Left cardiac atrium (tissue), 4 donors: ENCODE measurements around the gene CTSL. TPM values are rescaled to one million over a fixed set of nuclear protein-coding genes. Genes with fewer than 3 reads are reported as not detected.

Experiments
- ATAC-seq, 2 donors: fragments of 200-7000 bp; cut with Tn5 transposase; one replicate each; pipeline ENCODE4 v1.9.1; 2020; ENCODE audit warnings: mild to moderate bottlenecking in 2 of 2, moderate library complexity in 2 of 2
- DNase-seq: peaks from one replicate; pipeline ENCODE4 v3.0.0-alpha.2; 2020
- intact Hi-C, 2 donors: fragments of 100-400 bp; cut with DNase I; formaldehyde crosslinking; loops; one replicate each; pipeline versions ENCODE4 v1.14.1 to v1.15.1; 2022 to 2023
- total RNA-seq, 2 donors: library from RNA; stranded (reverse); fragmentation: NEBNext Ultra II Directional; extraction: Animal tissue kit (Norgen Biotek cat#: 25700); gene quantifications; one replicate each; pipeline ENCODE4 v1.2.1, GENCODE V29; 2021
- donor health status: DM: no; HTN: yes; CAD: no.
- donor health status: DM: no; HTN: yes; CAD: no; lungs with severe emphysema.
- donor health status: DM: yes; HTN: yes; CAD: no.
- donor health status: Dilated cardiomyopathy.

Gene CTSL
- total RNA-seq, 2 donors from 2014 or later, result 162 to 165 TPM

GRCh38 chr9:87713988-87714330, 12.0 kb upstream of the CTSL start:
- DNase-seq, result no peak
- ATAC-seq, result no peak
- intact Hi-C loops, result no loop called here

GRCh38 chr9:87714819-87715218, 11.1 kb upstream of the CTSL start:
- intact Hi-C loops, result no loop called here
- no peak for DNase-seq
- peak in 1 of 2 donors; percentile 31 for ATAC-seq

- intact Hi-C loops, result no loop called here
- ATAC-seq, result no peak
- no peak for DNase-seq
These were observed 9.8 kb upstream of the CTSL start for GRCh38 chr9:87716141-87716540.

GRCh38 chr9:87717456-87717855, 8.5 kb upstream of the CTSL start:
- DNase-seq (no peak), ATAC-seq (no peak)
- intact Hi-C loops, result no loop called here

- DNase-seq (no peak), ATAC-seq (no peak)
- intact Hi-C loops, result no loop called here
These were observed 7.7 kb upstream of the CTSL start for GRCh38 chr9:87718231-87718630.

GRCh38 chr9:87718852-87719612, 6.9 kb upstream of the CTSL start:
- DNase-seq (no peak), ATAC-seq (no peak)
- intact Hi-C loops, result no loop called here

- no peak for ATAC-seq
- intact Hi-C loops, result no loop called here
- no peak for DNase-seq
These were observed 5.7 kb upstream of the CTSL start for GRCh38 chr9:87720173-87720572.

GRCh38 chr9:87722393-87723088, 3.4 kb upstream of the CTSL start:
- DNase-seq (no peak), ATAC-seq (no peak)
- intact Hi-C loops, result no loop called here

GRCh38 chr9:87725356-87725899, 491 bp upstream of the CTSL start:
- ATAC-seq (peak; percentile 4 to 17), DNase-seq (no peak)
- intact Hi-C loops, result no loop called here

- DNase-seq (no peak), ATAC-seq (no peak)
- intact Hi-C loops, result no loop called here
These were observed 3.3 kb downstream of the CTSL start for GRCh38 chr9:87729246-87729645.

GRCh38 chr9:87731321-87731720, 5.4 kb downstream of the CTSL start:
- ATAC-seq (no peak), DNase-seq (no peak)
- intact Hi-C loops, result no loop called here

GRCh38 chr9:87732344-87732743, 6.4 kb downstream of the CTSL start:
- intact Hi-C loops, result no loop called here
- DNase-seq (no peak), ATAC-seq (no peak)

- intact Hi-C loops, result no loop called here
- ATAC-seq (no peak), DNase-seq (no peak)
These were observed 6.8 kb downstream of the CTSL start for GRCh38 chr9:87732756-87733155.

- intact Hi-C loops, result no loop called here
- ATAC-seq (peak in 1 of 2 donors; percentile 19), DNase-seq (no peak)
These were observed 7.5 kb downstream of the CTSL start for GRCh38 chr9:87733273-87734052.

GRCh38 chr9:87734106-87734505, 8.2 kb downstream of the CTSL start:
- no peak for DNase-seq
- intact Hi-C loops, result no loop called here
- no peak for ATAC-seq

GRCh38 chr9:87739546-87739945, 13.6 kb downstream of the CTSL start:
- DNase-seq, result no peak
- intact Hi-C loops, result no loop called here
- no peak for ATAC-seq

- intact Hi-C loops, result no loop called here
- ATAC-seq, result no peak
- no peak for DNase-seq
These were observed 14.3 kb downstream of the CTSL start for GRCh38 chr9:87740209-87740608.

GRCh38 chr9:87741326-87741725, 15.4 kb downstream of the CTSL start:
- intact Hi-C loops, result no loop called here
- DNase-seq, result no peak
- ATAC-seq, result no peak

GRCh38 chr9:87741891-87742290, 16.0 kb downstream of the CTSL start:
- intact Hi-C loops, result no loop called here
- ATAC-seq (no peak), DNase-seq (no peak)

- ATAC-seq (no peak), DNase-seq (no peak)
- intact Hi-C loops, result no loop called here
These were observed 17.0 kb downstream of the CTSL start for GRCh38 chr9:87742813-87743428.
